ENCODE measurements around the gene TMEM11.

TMEM11 gene

DNA sequence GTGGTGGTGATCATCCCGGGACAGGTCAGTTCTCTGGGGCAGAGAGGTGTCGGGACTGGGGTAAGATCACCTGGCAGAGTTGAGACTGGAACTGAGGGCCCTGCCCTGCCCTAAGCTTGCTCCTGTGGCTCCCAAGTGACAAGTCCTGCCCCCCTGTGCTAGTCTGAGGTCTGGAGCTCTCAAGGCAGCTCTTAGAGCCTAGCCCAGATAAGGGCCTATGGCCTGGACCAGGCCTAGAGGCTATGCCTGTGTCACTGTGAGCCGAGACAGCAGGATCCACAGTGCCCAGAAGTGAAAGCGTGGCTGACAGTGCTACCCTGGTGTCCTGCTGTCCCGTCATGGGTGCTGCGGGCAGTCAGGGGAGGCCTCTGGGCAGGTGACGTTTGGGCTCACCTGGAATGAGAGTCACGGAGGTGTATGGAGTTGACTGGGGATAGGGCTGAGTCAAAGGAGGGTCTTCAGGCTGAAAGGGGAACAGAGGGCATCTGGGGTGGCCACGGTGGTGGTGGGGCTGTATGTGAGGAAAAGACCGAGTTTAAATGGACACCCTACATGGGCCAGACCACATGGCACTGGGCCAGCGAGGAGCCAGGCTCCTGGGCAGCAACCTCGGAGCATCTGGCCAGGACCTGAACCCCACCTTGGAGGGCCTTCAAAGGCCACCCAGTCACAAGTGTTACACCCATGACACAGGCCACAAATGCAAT, 33.7 kb upstream of the TMEM11 start:
- Histone ChIP-seq H3K4me3 (ENCODE audit: low read depth, low read length) (no peak overlapping the region), H2AFZ (no peak overlapping the region), H3K4me1 (peaks cover 2% of the 10 kb centered on the region), H3K36me3 (ENCODE audit: control insufficient read depth, insufficient read depth, low read length) (no peaks in the 10 kb centered on the region), H3K79me2 (peaks cover 2% of the 10 kb centered on the region), H3K9me3 (ENCODE audit: control insufficient read depth, low read length) (no peaks in the 10 kb centered on the region), H3K4me2 (ENCODE audit: low read length) (no peak overlapping the region), H3K9ac (no peak overlapping the region), H3K27ac (no peak overlapping the region), H3K27me3 (ENCODE audit: control insufficient read depth, insufficient read depth, low read length) (no peaks in the 10 kb centered on the region)
- TF ChIP-seq, protein P1, sequence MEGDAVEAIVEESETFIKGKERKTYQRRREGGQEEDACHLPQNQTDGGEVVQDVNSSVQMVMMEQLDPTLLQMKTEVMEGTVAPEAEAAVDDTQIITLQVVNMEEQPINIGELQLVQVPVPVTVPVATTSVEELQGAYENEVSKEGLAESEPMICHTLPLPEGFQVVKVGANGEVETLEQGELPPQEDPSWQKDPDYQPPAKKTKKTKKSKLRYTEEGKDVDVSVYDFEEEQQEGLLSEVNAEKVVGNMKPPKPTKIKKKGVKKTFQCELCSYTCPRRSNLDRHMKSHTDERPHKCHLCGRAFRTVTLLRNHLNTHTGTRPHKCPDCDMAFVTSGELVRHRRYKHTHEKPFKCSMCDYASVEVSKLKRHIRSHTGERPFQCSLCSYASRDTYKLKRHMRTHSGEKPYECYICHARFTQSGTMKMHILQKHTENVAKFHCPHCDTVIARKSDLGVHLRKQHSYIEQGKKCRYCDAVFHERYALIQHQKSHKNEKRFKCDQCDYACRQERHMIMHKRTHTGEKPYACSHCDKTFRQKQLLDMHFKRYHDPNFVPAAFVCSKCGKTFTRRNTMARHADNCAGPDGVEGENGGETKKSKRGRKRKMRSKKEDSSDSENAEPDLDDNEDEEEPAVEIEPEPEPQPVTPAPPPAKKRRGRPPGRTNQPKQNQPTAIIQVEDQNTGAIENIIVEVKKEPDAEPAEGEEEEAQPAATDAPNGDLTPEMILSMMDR (IDR thresholded peaks at IDR 0.05) = no peak

DNA sequence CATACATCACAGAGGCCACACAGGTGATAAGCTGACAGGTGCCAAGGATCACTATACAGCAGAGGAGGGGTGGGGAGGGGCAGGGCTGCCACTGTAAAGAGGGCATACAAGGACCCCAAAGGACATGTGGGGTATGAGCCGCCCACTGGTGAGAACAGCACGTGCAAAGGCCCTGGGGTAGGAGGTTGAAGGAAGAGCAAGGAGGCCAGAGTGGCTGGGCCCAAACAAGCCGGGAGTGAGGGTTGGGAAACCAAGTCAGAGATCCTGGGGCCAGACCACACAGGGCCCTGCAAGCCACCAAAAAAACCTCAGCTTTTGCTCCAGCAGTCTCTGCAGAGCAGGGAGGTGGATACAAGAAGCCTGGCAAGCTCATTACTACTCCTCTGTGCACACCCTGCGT, 32.7 kb upstream of the TMEM11 start:
- Histone ChIP-seq H2AFZ (no peak overlapping the region), H3K79me2 (peaks cover under 1% of the 10 kb centered on the region), H3K27ac (no peak overlapping the region), H3K9me3 (ENCODE audit: control insufficient read depth, low read length) (no peaks in the 10 kb centered on the region), H3K9ac (no peak overlapping the region), H3K4me1 (peaks cover under 1% of the 10 kb centered on the region), H3K4me3 (ENCODE audit: low read depth, low read length) (no peak overlapping the region), H3K27me3 (ENCODE audit: control insufficient read depth, insufficient read depth, low read length) (no peaks in the 10 kb centered on the region), H3K36me3 (ENCODE audit: control insufficient read depth, insufficient read depth, low read length) (no peaks in the 10 kb centered on the region), H3K4me2 (ENCODE audit: low read length) (no peak overlapping the region)
- TF ChIP-seq, protein P1 (IDR thresholded peaks at IDR 0.05) = no peak

DNA sequence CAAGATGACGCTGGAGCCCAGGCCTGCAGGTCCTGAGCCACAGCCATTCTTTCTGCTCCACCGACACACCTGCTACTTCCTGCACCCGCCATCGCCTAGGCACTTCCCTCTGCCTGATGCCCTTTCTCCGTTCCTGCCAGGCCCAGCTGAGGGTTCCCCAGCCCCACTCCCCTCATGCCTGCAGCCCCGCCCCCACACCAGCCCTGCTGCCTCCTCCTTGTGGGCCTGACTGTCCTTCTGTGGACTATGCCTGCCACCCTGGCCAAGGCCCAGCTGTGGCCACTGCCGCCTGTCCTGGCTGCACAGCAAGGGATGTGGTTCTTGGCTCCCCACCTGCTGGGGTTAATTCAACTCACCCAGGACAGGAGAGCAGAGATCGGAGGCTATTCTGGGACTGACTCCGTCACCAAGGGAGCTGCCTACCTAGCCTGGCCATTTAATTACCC, 31.7 kb upstream of the TMEM11 start:
- TF ChIP-seq, protein P1 (IDR thresholded peaks at IDR 0.05) = no peak
- H3K4me3 ChIP-seq (ENCODE audit: low read depth, low read length) = no peak overlapping the region
- H2AFZ ChIP-seq = no peak overlapping the region
- H3K36me3 ChIP-seq (ENCODE audit: control insufficient read depth, insufficient read depth, low read length) = no peaks in the 10 kb centered on the region
- no peaks in the 10 kb centered on the region for H3K79me2 ChIP-seq
- no peaks in the 10 kb centered on the region for H3K4me1 ChIP-seq
- H3K9ac ChIP-seq = no peak overlapping the region
- no peaks in the 10 kb centered on the region for H3K9me3 ChIP-seq (ENCODE audit: control insufficient read depth, low read length)
- no peak overlapping the region for H3K4me2 ChIP-seq (ENCODE audit: low read length)
- no peak overlapping the region for H3K27ac ChIP-seq
- no peaks in the 10 kb centered on the region for H3K27me3 ChIP-seq (ENCODE audit: control insufficient read depth, insufficient read depth, low read length)

DNA sequence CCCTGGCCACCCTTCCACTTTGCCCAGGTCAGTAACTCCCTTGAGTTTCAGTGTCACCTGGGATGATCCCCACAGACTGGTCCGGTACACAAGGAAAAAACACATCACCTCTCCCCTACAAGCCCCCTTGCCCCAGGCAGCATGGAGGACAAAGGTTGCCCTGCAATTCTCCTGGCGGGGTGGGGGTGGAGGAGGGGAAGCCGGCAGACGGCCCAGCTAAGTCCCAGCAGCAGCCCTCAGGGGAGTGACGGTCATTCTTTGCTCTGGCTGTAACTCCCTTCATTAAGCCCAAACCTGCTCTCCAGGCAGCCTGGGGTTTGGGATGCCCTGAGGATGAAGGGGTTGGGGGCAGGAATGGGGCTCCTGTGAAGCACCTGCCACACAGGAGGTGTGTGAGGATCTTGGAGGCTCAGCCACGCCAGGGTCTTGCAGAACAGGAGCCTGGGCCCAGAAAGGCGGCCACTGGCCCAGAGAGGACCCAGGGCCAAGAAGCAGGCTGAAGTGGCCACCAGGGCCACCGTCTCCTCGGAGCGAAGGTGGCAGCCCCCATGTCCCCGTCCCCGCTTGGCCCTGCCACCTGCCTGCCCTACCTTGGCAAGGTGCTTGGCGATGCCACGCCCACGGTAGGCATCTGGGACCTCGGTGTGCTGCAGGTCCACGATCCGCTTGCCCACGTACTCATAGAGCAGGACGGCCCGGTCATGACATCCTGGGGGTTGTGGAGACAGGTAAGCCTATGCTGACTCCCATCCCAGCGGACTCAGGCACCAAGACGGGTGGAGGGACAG, 29.7 kb upstream of the TMEM11 start:
- Histone ChIP-seq H3K4me1 (no peaks in the 10 kb centered on the region), H3K4me2 (ENCODE audit: low read length) (no peak overlapping the region), H3K36me3 (ENCODE audit: control insufficient read depth, insufficient read depth, low read length) (no peaks in the 10 kb centered on the region), H2AFZ (no peak overlapping the region), H3K9me3 (ENCODE audit: control insufficient read depth, low read length) (no peaks in the 10 kb centered on the region), H3K79me2 (no peaks in the 10 kb centered on the region), H3K4me3 (ENCODE audit: low read depth, low read length) (no peak overlapping the region), H3K27ac (no peak overlapping the region), H3K9ac (no peak overlapping the region), H3K27me3 (ENCODE audit: control insufficient read depth, insufficient read depth, low read length) (no peaks in the 10 kb centered on the region)
- TF ChIP-seq, protein P1 (IDR thresholded peaks at IDR 0.05) = no peak
